Hepatocyte (in vitro differentiated cells): ENCODE data around the gene BUB1B.

Source experiments
- CTCF ChIP-seq: fragments of 200-600 bp; sonication (generic); IDR thresholded peaks from 2 replicates; pipeline ENCODE4 v1.5.1; 2016; ENCODE audit warnings: antibody characterized with exemption, mild to moderate bottlenecking; ENCODE audit not compliant: poor library complexity
- EZH2 ChIP-seq: fragments of 200-600 bp; sonication (generic); IDR thresholded peaks from 2 replicates; pipeline ENCODE4 v1.6.1; 2016; ENCODE audit warnings: antibody characterized with exemption, mild to moderate bottlenecking, borderline replicate concordance
- EZH2phosphoT487 ChIP-seq: fragments of 200-600 bp; sonication (generic); IDR thresholded peaks from one replicate; pipeline ENCODE4 v1.6.1; 2018; ENCODE audit warnings: antibody characterized with exemption, mild to moderate bottlenecking, low read depth, moderate library complexity; ENCODE audit not compliant: unreplicated experiment, severe bottlenecking

- TF ChIP-seq CTCF (no peak), EZH2phosphoT487 (no peak), EZH2 (no peak)
Measured at GRCh38 chr15:40136470-40137302, 24.2 kb upstream of the BUB1B start.
